WTC11 (cell line): ENCODE measurements around the gene ARFIP1. TPM values are rescaled to one million over a fixed set of nuclear protein-coding genes. Genes with fewer than 3 reads are reported as not detected.

Experiments
- ATAC-seq: fragments of 200-7000 bp; cut with Tn5 transposase; 2 replicates; pipeline ENCODE4 v1.10.0; 2021; ENCODE audit warnings: mild to moderate bottlenecking, moderate library complexity
- CTCF ChIA-PET: fragments of 300-600 bp; sonication (Branson Sonifier 250); formaldehyde crosslinking; loops from one replicate; lab custom pipeline; 2021; ENCODE audit warnings: antibody characterized with exemption; lab: Charles Lee
- POLR2A ChIA-PET: fragments of 350-600 bp; sonication (Branson Sonifier 250); formaldehyde crosslinking; loops from one replicate; lab custom pipeline; 2021; ENCODE audit warnings: antibody characterized with exemption; lab: Charles Lee
- DNase-seq: peaks from one replicate; pipeline ENCODE4 v3.0.0; 2021; ENCODE audit warnings: low spot score
- H3K27ac Mint-ChIP-seq: 2 replicates; pipeline ENCODE4 v1.8.0; 2021; ENCODE audit warnings: mixed read lengths
- H3K27me3 Mint-ChIP-seq: 2 replicates; pipeline ENCODE4 v1.8.0; 2021; ENCODE audit warnings: low read depth, mild to moderate bottlenecking, moderate library complexity, mixed read lengths
- H3K36me3 Mint-ChIP-seq: 2 replicates; pipeline ENCODE4 v1.8.0; 2021; ENCODE audit warnings: mixed read lengths
- H3K4me1 Mint-ChIP-seq: 2 replicates; pipeline ENCODE4 v1.8.0; 2022; ENCODE audit warnings: mixed read lengths
- H3K4me3 Mint-ChIP-seq: 2 replicates; pipeline ENCODE4 v1.8.0; 2021; ENCODE audit warnings: mild to moderate bottlenecking, moderate library complexity, mixed read lengths
- H3K9me3 Mint-ChIP-seq: 2 replicates; pipeline ENCODE4 v1.8.0; 2021; ENCODE audit warnings: mixed read lengths
- FOXJ3 ChIP-seq: sonication (generic); formaldehyde crosslinking; IDR thresholded peaks from 2 replicates; pipeline ENCODE4 v1.9.0; 2021; ENCODE audit warnings: missing genetic modification reagents, mild to moderate bottlenecking, borderline replicate concordance
- IRF2 ChIP-seq: sonication (generic); formaldehyde crosslinking; IDR thresholded peaks from 2 replicates; pipeline ENCODE4 v1.8.0; 2022; ENCODE audit warnings: low read depth, missing genetic modification reagents, borderline replicate concordance
- SMAD4 ChIP-seq: sonication (generic); formaldehyde crosslinking; IDR thresholded peaks from 2 replicates; pipeline ENCODE4 v1.8.0; 2022; ENCODE audit warnings: mild to moderate bottlenecking, missing genetic modification reagents
- ZNF138 ChIP-seq: sonication (generic); formaldehyde crosslinking; conservative IDR thresholded peaks from 2 replicates; pipeline ENCODE4 v1.8.1; 2022; ENCODE audit warnings: mild to moderate bottlenecking, moderate library complexity, missing genetic modification reagents
- total RNA-seq: library from RNA; stranded (reverse); gene quantifications from 3 replicates; pipeline ENCODE4 v1.2.3, GENCODE V29; 2021
- TF ChIP-seq, protein P1 (sequence below): sonication (generic); formaldehyde crosslinking; IDR thresholded peaks from 2 replicates; pipeline ENCODE4 v1.8.1; 2022; ENCODE audit warnings: missing genetic modification reagents, borderline replicate concordance
- TF ChIP-seq, protein P2 (sequence below): fragments of 250-450 bp; sonication (Bioruptor Pico); IDR thresholded peaks from 2 replicates; pipeline ENCODE4 v1.9.0; 2021; ENCODE audit warnings: moderate library complexity, mild to moderate bottlenecking, inconsistent platforms, borderline replicate concordance
- TF ChIP-seq, protein P3 (sequence below): sonication (generic); formaldehyde crosslinking; IDR thresholded peaks from 2 replicates; pipeline ENCODE4 v1.8.0; 2022; ENCODE audit warnings: mild to moderate bottlenecking, missing genetic modification reagents
- TF ChIP-seq, protein P4 (sequence below): sonication (generic); formaldehyde crosslinking; IDR thresholded peaks from 2 replicates; pipeline ENCODE4 v1.8.1; 2022; ENCODE audit warnings: mild to moderate bottlenecking, moderate library complexity, missing genetic modification reagents
- TF ChIP-seq, protein P5 (sequence below): fragments of 250-450 bp; sonication (Bioruptor Pico); conservative IDR thresholded peaks from 2 replicates; pipeline ENCODE4 v1.9.0; 2021; ENCODE audit warnings: mild to moderate bottlenecking
- TF ChIP-seq, protein P6 (sequence below): fragments of 250-450 bp; sonication (Bioruptor Pico); IDR thresholded peaks from 2 replicates; pipeline ENCODE4 v1.9.0; 2021; ENCODE audit warnings: mild to moderate bottlenecking, borderline replicate concordance
- TF ChIP-seq, protein P7 (sequence below): sonication (generic); formaldehyde crosslinking; IDR thresholded peaks from 2 replicates; pipeline ENCODE4 v1.8.1; 2023; ENCODE audit warnings: mild to moderate bottlenecking, missing genetic modification reagents, moderate library complexity

The ARFIP1 gene
- total RNA-seq, 1 experiment from 2014 or later, result 35.3 TPM

DNA sequence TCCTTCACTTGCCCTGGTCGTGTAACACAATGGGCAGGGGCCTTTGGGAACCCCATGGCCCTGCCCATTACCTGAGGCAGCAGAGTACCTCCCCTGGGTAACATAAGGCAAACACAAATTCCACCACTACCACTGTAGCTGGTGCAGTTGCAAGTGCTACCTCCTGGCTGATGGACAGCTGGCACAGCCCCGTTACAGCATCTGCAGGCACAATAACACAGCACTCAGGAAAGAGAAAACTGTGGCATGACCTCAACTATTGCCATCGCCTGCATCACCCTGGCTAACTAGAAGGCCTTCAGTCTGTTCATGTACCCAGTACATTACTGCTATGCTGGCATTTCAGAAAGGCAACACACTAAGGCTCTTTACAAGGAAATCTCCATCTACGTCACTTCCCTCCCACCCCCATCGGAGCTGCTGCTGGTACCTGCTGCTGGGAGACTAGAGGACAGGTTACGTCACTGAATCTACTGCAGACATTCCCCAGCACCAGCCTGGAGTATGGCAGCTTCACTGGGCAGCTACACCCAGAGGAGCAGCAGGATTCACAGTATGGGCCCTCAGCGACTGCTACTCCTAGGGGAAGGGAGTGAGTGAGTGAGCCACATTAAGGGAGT, 39.4 kb downstream of the ARFIP1 start (continued):
- TF ChIP-seq, protein P1, sequence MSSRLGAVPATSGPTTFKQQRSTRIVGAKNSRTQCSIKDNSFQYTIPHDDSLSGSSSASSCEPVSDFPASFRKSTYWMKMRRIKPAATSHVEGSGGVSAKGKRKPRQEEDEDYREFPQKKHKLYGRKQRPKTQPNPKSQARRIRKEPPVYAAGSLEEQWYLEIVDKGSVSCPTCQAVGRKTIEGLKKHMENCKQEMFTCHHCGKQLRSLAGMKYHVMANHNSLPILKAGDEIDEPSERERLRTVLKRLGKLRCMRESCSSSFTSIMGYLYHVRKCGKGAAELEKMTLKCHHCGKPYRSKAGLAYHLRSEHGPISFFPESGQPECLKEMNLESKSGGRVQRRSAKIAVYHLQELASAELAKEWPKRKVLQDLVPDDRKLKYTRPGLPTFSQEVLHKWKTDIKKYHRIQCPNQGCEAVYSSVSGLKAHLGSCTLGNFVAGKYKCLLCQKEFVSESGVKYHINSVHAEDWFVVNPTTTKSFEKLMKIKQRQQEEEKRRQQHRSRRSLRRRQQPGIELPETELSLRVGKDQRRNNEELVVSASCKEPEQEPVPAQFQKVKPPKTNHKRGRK (CRISPR knock-in tag), result no peak
- TF ChIP-seq ZNF138 (CRISPR knock-in tag), result no peak

DNA sequence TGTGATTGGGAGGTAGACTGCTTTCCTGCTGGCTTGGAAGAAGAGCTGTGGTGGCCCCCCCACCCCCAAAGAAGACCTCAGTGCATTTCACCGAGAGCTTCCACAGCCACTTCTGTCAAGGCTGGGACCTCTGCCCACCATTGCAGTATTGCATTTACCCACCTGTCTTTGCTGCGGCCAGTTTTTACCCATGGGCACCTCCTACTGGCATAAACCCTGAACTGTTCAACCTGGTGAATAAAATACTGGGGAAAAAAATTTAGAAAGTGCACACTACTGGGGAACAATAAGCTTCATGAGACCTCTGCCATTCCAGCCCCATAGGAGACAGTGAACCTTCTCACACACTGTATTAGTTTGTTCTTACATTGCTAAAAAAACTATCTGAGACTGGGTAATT, 40.3 kb downstream of the ARFIP1 start:
- TF ChIP-seq FOXJ3 (CRISPR knock-in tag), result no peak
- TF ChIP-seq IRF2, result no peak
- TF ChIP-seq, protein P2, sequence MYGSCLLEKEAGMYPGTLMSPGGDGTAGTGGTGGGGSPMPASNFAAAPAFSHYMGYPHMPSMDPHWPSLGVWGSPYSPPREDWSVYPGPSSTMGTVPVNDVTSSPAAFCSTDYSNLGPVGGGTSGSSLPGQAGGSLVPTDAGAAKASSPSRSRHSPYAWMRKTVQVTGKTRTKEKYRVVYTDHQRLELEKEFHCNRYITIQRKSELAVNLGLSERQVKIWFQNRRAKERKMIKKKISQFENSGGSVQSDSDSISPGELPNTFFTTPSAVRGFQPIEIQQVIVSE (CRISPR knock-in tag), result no peak
- TF ChIP-seq, protein P3, sequence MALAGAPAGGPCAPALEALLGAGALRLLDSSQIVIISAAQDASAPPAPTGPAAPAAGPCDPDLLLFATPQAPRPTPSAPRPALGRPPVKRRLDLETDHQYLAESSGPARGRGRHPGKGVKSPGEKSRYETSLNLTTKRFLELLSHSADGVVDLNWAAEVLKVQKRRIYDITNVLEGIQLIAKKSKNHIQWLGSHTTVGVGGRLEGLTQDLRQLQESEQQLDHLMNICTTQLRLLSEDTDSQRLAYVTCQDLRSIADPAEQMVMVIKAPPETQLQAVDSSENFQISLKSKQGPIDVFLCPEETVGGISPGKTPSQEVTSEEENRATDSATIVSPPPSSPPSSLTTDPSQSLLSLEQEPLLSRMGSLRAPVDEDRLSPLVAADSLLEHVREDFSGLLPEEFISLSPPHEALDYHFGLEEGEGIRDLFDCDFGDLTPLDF, result no peak
- TF ChIP-seq SMAD4 (CRISPR knock-in tag), result no peak
- TF ChIP-seq, protein P4, sequence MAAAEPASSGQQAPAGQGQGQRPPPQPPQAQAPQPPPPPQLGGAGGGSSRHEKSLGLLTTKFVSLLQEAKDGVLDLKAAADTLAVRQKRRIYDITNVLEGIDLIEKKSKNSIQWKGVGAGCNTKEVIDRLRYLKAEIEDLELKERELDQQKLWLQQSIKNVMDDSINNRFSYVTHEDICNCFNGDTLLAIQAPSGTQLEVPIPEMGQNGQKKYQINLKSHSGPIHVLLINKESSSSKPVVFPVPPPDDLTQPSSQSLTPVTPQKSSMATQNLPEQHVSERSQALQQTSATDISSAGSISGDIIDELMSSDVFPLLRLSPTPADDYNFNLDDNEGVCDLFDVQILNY, result no peak
- TF ChIP-seq, protein P5, sequence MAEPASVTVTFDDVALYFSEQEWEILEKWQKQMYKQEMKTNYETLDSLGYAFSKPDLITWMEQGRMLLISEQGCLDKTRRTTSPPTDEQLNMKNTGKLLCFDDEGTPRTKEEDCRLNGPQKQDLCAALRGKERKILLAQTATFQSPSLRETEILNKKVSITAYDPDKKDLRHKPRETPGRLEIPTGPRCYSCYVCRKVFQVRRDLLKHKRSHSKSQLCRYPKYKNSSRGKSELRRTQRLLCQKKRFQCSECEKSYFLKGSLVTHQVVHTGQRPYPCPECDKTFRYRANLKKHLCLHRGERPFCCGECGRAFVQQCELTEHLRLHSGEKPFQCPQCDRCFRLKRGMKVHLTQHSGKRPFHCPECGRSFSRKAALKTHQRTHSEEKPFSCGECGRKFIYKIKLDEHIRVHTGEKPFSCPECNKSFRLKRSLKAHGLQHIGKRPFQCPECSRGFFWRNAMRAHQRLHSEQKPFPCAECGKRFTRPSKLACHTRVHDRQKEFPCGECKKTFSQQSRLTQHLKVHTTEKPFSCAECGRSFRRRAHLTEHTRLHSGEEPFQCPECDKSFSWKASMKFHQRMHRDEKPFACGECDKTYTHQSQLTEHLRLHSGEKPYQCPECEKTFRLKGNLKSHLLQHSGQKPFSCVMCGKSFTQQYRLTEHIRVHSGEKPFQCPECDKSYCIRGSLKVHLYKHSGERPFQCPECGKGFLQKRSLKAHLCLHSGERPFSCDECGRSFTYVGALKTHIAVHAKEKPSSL (CRISPR knock-in tag), result no peak
- TF ChIP-seq, protein P6, sequence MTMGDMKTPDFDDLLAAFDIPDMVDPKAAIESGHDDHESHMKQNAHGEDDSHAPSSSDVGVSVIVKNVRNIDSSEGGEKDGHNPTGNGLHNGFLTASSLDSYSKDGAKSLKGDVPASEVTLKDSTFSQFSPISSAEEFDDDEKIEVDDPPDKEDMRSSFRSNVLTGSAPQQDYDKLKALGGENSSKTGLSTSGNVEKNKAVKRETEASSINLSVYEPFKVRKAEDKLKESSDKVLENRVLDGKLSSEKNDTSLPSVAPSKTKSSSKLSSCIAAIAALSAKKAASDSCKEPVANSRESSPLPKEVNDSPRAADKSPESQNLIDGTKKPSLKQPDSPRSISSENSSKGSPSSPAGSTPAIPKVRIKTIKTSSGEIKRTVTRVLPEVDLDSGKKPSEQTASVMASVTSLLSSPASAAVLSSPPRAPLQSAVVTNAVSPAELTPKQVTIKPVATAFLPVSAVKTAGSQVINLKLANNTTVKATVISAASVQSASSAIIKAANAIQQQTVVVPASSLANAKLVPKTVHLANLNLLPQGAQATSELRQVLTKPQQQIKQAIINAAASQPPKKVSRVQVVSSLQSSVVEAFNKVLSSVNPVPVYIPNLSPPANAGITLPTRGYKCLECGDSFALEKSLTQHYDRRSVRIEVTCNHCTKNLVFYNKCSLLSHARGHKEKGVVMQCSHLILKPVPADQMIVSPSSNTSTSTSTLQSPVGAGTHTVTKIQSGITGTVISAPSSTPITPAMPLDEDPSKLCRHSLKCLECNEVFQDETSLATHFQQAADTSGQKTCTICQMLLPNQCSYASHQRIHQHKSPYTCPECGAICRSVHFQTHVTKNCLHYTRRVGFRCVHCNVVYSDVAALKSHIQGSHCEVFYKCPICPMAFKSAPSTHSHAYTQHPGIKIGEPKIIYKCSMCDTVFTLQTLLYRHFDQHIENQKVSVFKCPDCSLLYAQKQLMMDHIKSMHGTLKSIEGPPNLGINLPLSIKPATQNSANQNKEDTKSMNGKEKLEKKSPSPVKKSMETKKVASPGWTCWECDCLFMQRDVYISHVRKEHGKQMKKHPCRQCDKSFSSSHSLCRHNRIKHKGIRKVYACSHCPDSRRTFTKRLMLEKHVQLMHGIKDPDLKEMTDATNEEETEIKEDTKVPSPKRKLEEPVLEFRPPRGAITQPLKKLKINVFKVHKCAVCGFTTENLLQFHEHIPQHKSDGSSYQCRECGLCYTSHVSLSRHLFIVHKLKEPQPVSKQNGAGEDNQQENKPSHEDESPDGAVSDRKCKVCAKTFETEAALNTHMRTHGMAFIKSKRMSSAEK (CRISPR knock-in tag), result no peak
- TF ChIP-seq, protein P7, sequence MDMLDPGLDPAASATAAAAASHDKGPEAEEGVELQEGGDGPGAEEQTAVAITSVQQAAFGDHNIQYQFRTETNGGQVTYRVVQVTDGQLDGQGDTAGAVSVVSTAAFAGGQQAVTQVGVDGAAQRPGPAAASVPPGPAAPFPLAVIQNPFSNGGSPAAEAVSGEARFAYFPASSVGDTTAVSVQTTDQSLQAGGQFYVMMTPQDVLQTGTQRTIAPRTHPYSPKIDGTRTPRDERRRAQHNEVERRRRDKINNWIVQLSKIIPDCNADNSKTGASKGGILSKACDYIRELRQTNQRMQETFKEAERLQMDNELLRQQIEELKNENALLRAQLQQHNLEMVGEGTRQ (CRISPR knock-in tag), result no peak
- TF ChIP-seq, protein P1 (CRISPR knock-in tag), result no peak
- ChIA-PET POLR2A (no interaction called here), CTCF (interaction anchor here (0.9 to 1.8 kb wide), 7 partner anchors 10 to 307 kb away, joined by 3 to 6 read pairs (median 4); partner anchors contain the start of genes ARFIP1 and TIGD4)
- H3K36me3 Mint-ChIP-seq, result peaks cover 40% of the 10 kb centered on the region
- ATAC-seq (peak; percentile 53; the same call in 1 of the 2 replicates), DNase-seq (no peak)
- no peak overlapping the region for H3K27ac Mint-ChIP-seq
- H3K27me3 Mint-ChIP-seq, result no peaks in the 10 kb centered on the region
- peaks cover 16% of the 10 kb centered on the region for H3K4me1 Mint-ChIP-seq
- H3K4me3 Mint-ChIP-seq, result no peak overlapping the region
- peaks cover 48% of the 10 kb centered on the region for H3K9me3 Mint-ChIP-seq
